Endothelial cell of umbilical vein (primary cell): Measurements from ENCODE around the gene GABBR2. TPM values are rescaled to one million over a fixed set of nuclear protein-coding genes. Genes with fewer than 3 reads are reported as not detected.

Source experiments
- BruUV-seq: library from RNA; stranded (reverse); fragments of 400-500 nt; replicated peaks from 2 replicates; lab custom pipeline; 2021; lab: Mats Ljungman, UMichigan
- CTCF ChIA-PET: fragments of 300-600, 350-600 bp; sonication (Branson Sonifier 250); formaldehyde crosslinking; loops from one replicate; lab custom pipeline; 2021; ENCODE audit warnings: antibody characterized with exemption, inconsistent platforms; lab: Charles Lee
- POLR2A ChIA-PET: fragments of 300-600, 350-600 bp; sonication (Branson Sonifier 250); formaldehyde crosslinking; loops from one replicate; lab custom pipeline; 2021; ENCODE audit warnings: antibody characterized with exemption, inconsistent platforms; lab: Charles Lee
- DNase-seq: peaks from one replicate; pipeline ENCODE4 v3.0.0-alpha.2; 2011; ENCODE audit warnings: low read depth, low spot score
- FAIRE-seq: peaks from 2 replicates; lab custom pipeline; 2011; peaks lifted over from hg19 to GRCh38; lab: Jason Lieb, UNC
- H2AFZ ChIP-seq: 2 replicates; pipeline ENCODE4 v1.6.0; 2012; ENCODE audit warnings: low read depth, low read length, control low read depth, inconsistent platforms
- H3K27ac ChIP-seq: 2 replicates; pipeline ENCODE4 v1.5.1; 2011; ENCODE audit warnings: low read depth, mild to moderate bottlenecking, control low read depth, low read length, moderate library complexity; ENCODE audit not compliant: insufficient read depth
- H3K27me3 ChIP-seq, 2 experiments: 2 replicates each; pipeline versions ENCODE4 v1.6.0 to v1.6.1; 2011; ENCODE audit warnings: low read length in 2 of 2, mixed read lengths in 1 of 2; ENCODE audit not compliant: control insufficient read depth in 2 of 2, insufficient read depth in 2 of 2
- H3K36me3 ChIP-seq, 2 experiments: 2 replicates in 1 of 2; 3 replicates in 1 of 2; pipeline ENCODE4 v1.5.1; 2011; ENCODE audit warnings: low read length in 2 of 2, mild to moderate bottlenecking in 1 of 2, moderate library complexity in 1 of 2; ENCODE audit not compliant: control insufficient read depth in 2 of 2, insufficient read depth in 2 of 2; ENCODE audit errors: extremely low read depth in 1 of 2
- H3K4me1 ChIP-seq: 3 replicates; pipeline ENCODE4 v1.5.1; 2011; ENCODE audit warnings: mild to moderate bottlenecking, low read length; ENCODE audit not compliant: control insufficient read depth, insufficient read depth; ENCODE audit errors: extremely low read depth
- H3K4me2 ChIP-seq: 2 replicates; pipeline ENCODE4 v1.6.1; 2011; ENCODE audit warnings: low read length, control low read depth, mixed read lengths; ENCODE audit not compliant: insufficient read depth
- H3K4me3 ChIP-seq, 3 experiments: fragments of 200-600 bp in 1 of 3; sonication (generic), shearing (Covaris generic) in 1 of 3; replicated peaks in 1 of 3; 2 replicates each; pipeline ENCODE4 v1.5.1; 2011 to 2016; ENCODE audit warnings: control low read depth in 3 of 3, low read length in 3 of 3, mild to moderate bottlenecking in 2 of 3, inconsistent platforms in 1 of 3, low read depth in 1 of 3, moderate library complexity in 1 of 3; ENCODE audit not compliant: insufficient read depth in 1 of 3
- H3K79me2 ChIP-seq: 2 replicates; pipeline ENCODE4 v1.6.0; 2012; ENCODE audit warnings: low read length, inconsistent platforms; ENCODE audit not compliant: control insufficient read depth, insufficient read depth
- H3K9ac ChIP-seq: replicated peaks from 2 replicates; pipeline ENCODE3; 2011; ENCODE audit warnings: low read length, control low read depth; ENCODE audit not compliant: insufficient read depth; ENCODE audit errors: extremely low read depth
- H3K9me1 ChIP-seq: replicated peaks from 3 replicates; pipeline ENCODE4 v1.6.0; 2011; ENCODE audit warnings: mild to moderate bottlenecking, low read length; ENCODE audit not compliant: control insufficient read depth, insufficient read depth; ENCODE audit errors: extremely low read depth
- H3K9me3 ChIP-seq: replicated peaks from 2 replicates; pipeline ENCODE4 v1.5.1; 2012; ENCODE audit warnings: low read length, inconsistent platforms; ENCODE audit not compliant: control insufficient read depth, insufficient read depth
- H4K20me1 ChIP-seq: replicated peaks from 2 replicates; pipeline ENCODE3; 2011; ENCODE audit warnings: mild to moderate bottlenecking, low read length; ENCODE audit not compliant: control insufficient read depth, insufficient read depth; ENCODE audit errors: extremely low read depth
- CTCF ChIP-seq, 2 donors: IDR thresholded peaks; 1 replicate in 1 of 2; 2 replicates in 1 of 2; pipeline ENCODE4 v1.5.1; 2011; ENCODE audit warnings: low read length in 2 of 2, mild to moderate bottlenecking in 2 of 2, moderate library complexity in 2 of 2, control low read depth in 1 of 2, inconsistent platforms in 1 of 2, low read depth in 1 of 2; ENCODE audit not compliant: insufficient read depth in 1 of 2; ENCODE audit errors: extremely low read depth in 1 of 2
- EZH2 ChIP-seq: IDR thresholded peaks from 2 replicates; pipeline ENCODE4 v1.6.1; 2012; ENCODE audit warnings: borderline replicate concordance, low read depth, mild to moderate bottlenecking, moderate library complexity, low read length, inconsistent platforms; ENCODE audit not compliant: severe bottlenecking
- GATA2 ChIP-seq: IDR thresholded peaks from 2 replicates; pipeline ENCODE4 v1.7.0; 2011; ENCODE audit warnings: low read depth, mild to moderate bottlenecking, moderate library complexity, mixed read lengths, low read length; ENCODE audit not compliant: insufficient read length, insufficient read depth
- JUN ChIP-seq: IDR thresholded peaks from 2 replicates; pipeline ENCODE4 v1.6.1; 2011; ENCODE audit warnings: borderline replicate concordance, low read depth; ENCODE audit not compliant: insufficient read length, insufficient read depth
- MAX ChIP-seq: IDR thresholded peaks from 2 replicates; pipeline ENCODE4 v1.6.1; 2011; ENCODE audit not compliant: insufficient read depth, insufficient read length
- MYC ChIP-seq: IDR thresholded peaks from one replicate; pipeline ENCODE4 v1.6.1; 2011; ENCODE audit warnings: mild to moderate bottlenecking, low read depth, low read length
- POLR2AphosphoS5 ChIP-seq: IDR thresholded peaks from 2 replicates; pipeline ENCODE4 v1.6.1; 2012; ENCODE audit warnings: low read depth, mild to moderate bottlenecking, control low read depth, low read length, moderate library complexity; ENCODE audit not compliant: insufficient read depth
- dilution Hi-C: fragments of 300-500 bp; cut with MboI; formaldehyde crosslinking; loops from one replicate; pipeline ENCODE4 v1.15.0; 2019; ENCODE audit warnings: low sequenced_read_pairs; ENCODE audit not compliant: extremely low pct_ligation_motif_present
- intact Hi-C: fragments of 100-400 bp; cut with micrococcal nuclease; formaldehyde crosslinking; loops from one replicate; pipeline ENCODE4 v1.10.0; 2022
- polyA plus RNA-seq, 4 experiments: library from polyadenylated mRNA; depleted of rRNA in 3 of 4; stranded (reverse) in 3 of 4; unstranded in 1 of 4; fragments of >200 nt; gene quantifications; 2 replicates each; pipeline versions ENCODE4 v1.2.1 to v1.2.3, GENCODE V29; 2011 to 2012; ENCODE audit warnings: missing spikeins in 1 of 4
- total RNA-seq: library from RNA; stranded (reverse); gene quantifications from 2 replicates; pipeline ENCODE4 v1.2.3, GENCODE V29; 2021

The GABBR2 gene
- total and polyA plus RNA-seq, 2 donors (not counting 3 experiments of a cell fraction or from before 2014, with no cell fraction given), result 1.1 to 9.2 TPM

GRCh38 chr9:98712987-98713386 is 4.3 kb upstream of the GABBR2 start:
- no peaks in the 10 kb centered on the region for H3K79me2 ChIP-seq
- no peak overlapping the region for H3K4me3 ChIP-seq
- H3K36me3 ChIP-seq, result no peaks in the 10 kb centered on the region
- no TSS peak for BruUV-seq
- peaks cover 15 to 19% of the 10 kb centered on the region in 2 experiments for H3K27me3 ChIP-seq
- no peak overlapping the region for H3K9ac ChIP-seq
- intact Hi-C loops, result no loop called here
- dilution Hi-C loops, result no loop called here
- H3K9me1 ChIP-seq, result no peaks in the 10 kb centered on the region
- H2AFZ ChIP-seq, result no peak overlapping the region
- TF ChIP-seq POLR2AphosphoS5 (no peak), MAX (no peak), MYC (no peak), GATA2 (no peak), CTCF (IDR thresholded peaks at IDR 0.05; ENCODE audit: extremely low read depth in 1 of 2, insufficient read depth in 1 of 2, low read depth in 1 of 2, low read length in 2 of 2) (no peak), EZH2 (no peak), JUN (no peak)
- ChIA-PET POLR2A (interaction anchor here (0.6 kb wide), 1 partner anchor 1843 kb away, joined by 3 read pairs; no protein-coding TSS in a partner anchor), CTCF (no interaction called here)
- no peak for FAIRE-seq
- H3K9me3 ChIP-seq, result no peaks in the 10 kb centered on the region
- DNase-seq, result no peak
- H3K4me1 ChIP-seq, result peaks cover under 1% of the 10 kb centered on the region
- H4K20me1 ChIP-seq, result no peaks in the 10 kb centered on the region
- H3K4me2 ChIP-seq, result no peak overlapping the region
- no peak overlapping the region for H3K27ac ChIP-seq
